HEK293 (cell line): ENCODE data around the gene IGFBP4.

Source experiments
- CTCF ChIA-PET: fragments of 350-600 bp; formaldehyde crosslinking; extraction: SDS; loops from one replicate; lab custom pipeline; 2021; ENCODE audit warnings: antibody characterized with exemption; lab: Yijun Ruan, JAX
- POLR2A ChIA-PET: fragments of 300-600 bp; formaldehyde crosslinking; extraction: SDS; loops from one replicate; lab custom pipeline; 2020; ENCODE audit warnings: antibody characterized with exemption, inconsistent platforms; lab: Yijun Ruan, JAX
- H3K27ac ChIP-seq: fragments of 200-500 bp; sonication (Bioruptor generic); 2 replicates; pipeline ENCODE4 v1.5.1; 2014; ENCODE audit warnings: low read depth, low read length, control low read depth, inconsistent platforms; ENCODE audit errors: extremely low read depth
- H3K36me3 ChIP-seq, 2 experiments: fragments of 200-500 bp in 1 of 2; sonication (Bioruptor generic) in 1 of 2; 1 replicate in 1 of 2; 2 replicates in 1 of 2; pipeline ENCODE4 v1.5.1; 2014 to 2017; ENCODE audit warnings: inconsistent platforms in 2 of 2, low read length in 2 of 2; ENCODE audit not compliant: control insufficient read depth in 2 of 2, insufficient read depth in 1 of 2
- H3K4me1 ChIP-seq: fragments of 200-500 bp; sonication (Bioruptor generic); 2 replicates; pipeline ENCODE4 v1.5.1; 2014; ENCODE audit warnings: mild to moderate bottlenecking, low read length, inconsistent platforms; ENCODE audit not compliant: control insufficient read depth, insufficient read depth
- H3K4me3 ChIP-seq: 2 replicates; pipeline ENCODE4 v1.5.1; 2011; ENCODE audit warnings: low read depth, mild to moderate bottlenecking, control low read depth, low read length, moderate library complexity
- H3K9me3 ChIP-seq: fragments of 200-500 bp; sonication (Bioruptor generic); 2 replicates; pipeline ENCODE4 v1.5.1; 2014; ENCODE audit warnings: low read depth, low read length, inconsistent platforms; ENCODE audit not compliant: control insufficient read depth, insufficient read depth
- GLI2 ChIP-seq: fragments of 450-650 bp; formaldehyde crosslinking; IDR thresholded peaks from 2 replicates; pipeline ENCODE4; 2017; ENCODE audit warnings: missing biosample characterization, missing genetic modification characterization, low read depth, borderline replicate concordance
- GLIS2 ChIP-seq: fragments of 450-650 bp; formaldehyde crosslinking; IDR thresholded peaks from 2 replicates; pipeline ENCODE4 v1.5.1; 2016; ENCODE audit warnings: missing biosample characterization, missing genetic modification characterization
- IKZF3 ChIP-seq: fragments of 450-650 bp; IDR thresholded peaks from 2 replicates; pipeline ENCODE4 v1.5.0; 2018; ENCODE audit warnings: missing biosample characterization, mild to moderate bottlenecking, missing genetic modification characterization, moderate library complexity
- KLF7 ChIP-seq: fragments of 450-650 bp; formaldehyde crosslinking; IDR thresholded peaks from 2 replicates; pipeline ENCODE4 v1.5.1; 2016; ENCODE audit warnings: missing biosample characterization, missing genetic modification characterization, borderline replicate concordance
- RBAK ChIP-seq: fragments of 450-650 bp; formaldehyde crosslinking; IDR thresholded peaks from 2 replicates; pipeline ENCODE4 v1.5.1; 2016; ENCODE audit warnings: missing biosample characterization, missing genetic modification characterization
- SCRT1 ChIP-seq: fragments of 450-650 bp; formaldehyde crosslinking; IDR thresholded peaks from 2 replicates; pipeline ENCODE4 v1.5.1; 2016; ENCODE audit warnings: missing biosample characterization, missing genetic modification characterization, borderline replicate concordance
- TRIM28 ChIP-seq: IDR thresholded peaks from 2 replicates; pipeline ENCODE4 v1.6.1; 2011; ENCODE audit warnings: low read length, control low read depth, borderline replicate concordance
- ZNF114 ChIP-seq: fragments of 450-650 bp; formaldehyde crosslinking; IDR thresholded peaks from 2 replicates; pipeline ENCODE4 v1.5.0; 2017; ENCODE audit warnings: missing biosample characterization, missing genetic modification characterization
- ZNF132 ChIP-seq: fragments of 450-650 bp; formaldehyde crosslinking; IDR thresholded peaks from 2 replicates; pipeline ENCODE4 v1.5.1; 2017; ENCODE audit warnings: missing biosample characterization, missing genetic modification characterization, borderline replicate concordance
- ZNF350 ChIP-seq: fragments of 450-650 bp; formaldehyde crosslinking; IDR thresholded peaks from 2 replicates; pipeline ENCODE4 v1.5.0; 2017; ENCODE audit warnings: missing biosample characterization, mild to moderate bottlenecking, missing genetic modification characterization
- ZNF600 ChIP-seq: fragments of 450-650 bp; formaldehyde crosslinking; IDR thresholded peaks from 2 replicates; pipeline ENCODE4 v1.5.1; 2016; ENCODE audit warnings: missing biosample characterization, missing genetic modification characterization
- ZNF610 ChIP-seq: fragments of 450-650 bp; formaldehyde crosslinking; IDR thresholded peaks from 2 replicates; pipeline ENCODE4 v1.5.1; 2016; ENCODE audit warnings: missing biosample characterization, missing genetic modification characterization, borderline replicate concordance
- ZNF664 ChIP-seq: fragments of 450-650 bp; formaldehyde crosslinking; IDR thresholded peaks from 2 replicates; pipeline ENCODE4 v1.5.1; 2016; ENCODE audit warnings: missing biosample characterization, missing genetic modification characterization
- ZXDB ChIP-seq: fragments of 450-650 bp; formaldehyde crosslinking; IDR thresholded peaks from 2 replicates; pipeline ENCODE4 v1.5.1; 2016; ENCODE audit warnings: missing biosample characterization, missing genetic modification characterization
- TF ChIP-seq, protein P1 (sequence below): fragments of 450-650 bp; formaldehyde crosslinking; conservative IDR thresholded peaks from 2 replicates; pipeline ENCODE4 v1.5.1; 2016; ENCODE audit warnings: low read depth, missing biosample characterization, missing genetic modification characterization
- TF ChIP-seq, protein P2 (sequence below): fragments of 450-650 bp; formaldehyde crosslinking; IDR thresholded peaks from 2 replicates; pipeline ENCODE4 v1.5.1; 2016; ENCODE audit warnings: missing biosample characterization, missing genetic modification characterization
- TF ChIP-seq, protein P3 (sequence below): fragments of 450-650 bp; formaldehyde crosslinking; IDR thresholded peaks from 2 replicates; pipeline ENCODE4 v1.5.1; 2017; ENCODE audit warnings: missing biosample characterization, missing genetic modification characterization
- TF ChIP-seq, protein P4 (sequence below): fragments of 450-650 bp; formaldehyde crosslinking; IDR thresholded peaks from 2 replicates; pipeline ENCODE4 v1.5.1; 2016; ENCODE audit warnings: missing biosample characterization, missing genetic modification characterization
- TF ChIP-seq, protein P5 (sequence below): fragments of 450-650 bp; formaldehyde crosslinking; IDR thresholded peaks from 2 replicates; pipeline ENCODE4 v1.5.1; 2017; ENCODE audit warnings: missing biosample characterization, missing genetic modification characterization
- TF ChIP-seq, protein P6 (sequence below): fragments of 450-650 bp; formaldehyde crosslinking; IDR thresholded peaks from 2 replicates; pipeline ENCODE4 v1.5.1; 2016; ENCODE audit warnings: missing biosample characterization, missing genetic modification characterization

IGFBP4 gene

DNA sequence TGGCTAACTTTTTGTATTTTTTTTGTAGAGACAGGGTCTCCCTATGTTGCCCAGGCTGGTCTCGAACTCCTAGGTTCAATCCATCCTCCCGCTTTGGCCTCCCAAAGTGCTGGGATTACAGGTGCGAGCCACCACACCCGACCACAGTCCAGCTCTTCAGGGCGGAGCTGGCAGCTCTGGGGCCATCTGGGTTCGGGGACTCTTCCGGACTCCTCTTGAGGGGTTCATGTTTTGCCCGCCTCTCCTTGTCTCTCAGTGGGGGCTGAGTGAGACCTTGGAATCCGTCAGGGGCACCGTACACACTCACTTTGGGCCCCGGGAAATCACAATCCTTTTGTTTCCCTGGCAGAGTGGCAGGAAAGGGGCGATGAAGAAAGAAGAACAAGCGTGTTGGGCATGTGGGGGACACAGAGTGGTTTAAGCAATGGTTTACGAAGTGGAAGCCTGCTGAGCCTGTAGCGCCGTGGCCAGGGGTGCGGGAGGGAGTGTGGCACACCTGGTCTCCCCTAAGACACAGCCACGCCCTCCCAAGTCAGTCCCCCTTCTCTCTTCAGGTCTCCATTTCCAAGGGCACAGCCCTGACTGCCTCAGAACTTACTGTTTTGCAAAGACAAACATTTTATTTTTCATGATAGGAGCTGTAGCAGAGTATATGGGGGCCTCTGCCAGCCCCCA is 32.1 kb downstream of the IGFBP4 start:
- H3K36me3 ChIP-seq, result no peaks in the 10 kb centered on the region
- ChIA-PET POLR2A (interaction anchor here (0.6 to 1.9 kb wide), 16 partner anchors 11 to 1225 kb away, joined by 3 to 22 read pairs (median 4); partner anchors contain the start of genes IGFBP4 and TOP2A), CTCF (interaction anchor here (0.6 to 3.7 kb wide), 60 partner anchors 8 to 1872 kb away, joined by 3 to 104 read pairs (median 5); partner anchors contain the start of genes KRT222, TNS4 and TOP2A)
- H3K9me3 ChIP-seq, result no peaks in the 10 kb centered on the region
- TF ChIP-seq ZNF610 (tag by site-specific recombination) (no peak), RBAK (tag by site-specific recombination) (no peak), SCRT1 (tag by site-specific recombination) (no peak)
- no peak overlapping the region; the same call in 1 of the 2 replicates for H3K27ac ChIP-seq
- no peak overlapping the region for H3K4me3 ChIP-seq
- H3K4me1 ChIP-seq, result no peaks in the 10 kb centered on the region; the same call in 1 of the 2 replicates

DNA sequence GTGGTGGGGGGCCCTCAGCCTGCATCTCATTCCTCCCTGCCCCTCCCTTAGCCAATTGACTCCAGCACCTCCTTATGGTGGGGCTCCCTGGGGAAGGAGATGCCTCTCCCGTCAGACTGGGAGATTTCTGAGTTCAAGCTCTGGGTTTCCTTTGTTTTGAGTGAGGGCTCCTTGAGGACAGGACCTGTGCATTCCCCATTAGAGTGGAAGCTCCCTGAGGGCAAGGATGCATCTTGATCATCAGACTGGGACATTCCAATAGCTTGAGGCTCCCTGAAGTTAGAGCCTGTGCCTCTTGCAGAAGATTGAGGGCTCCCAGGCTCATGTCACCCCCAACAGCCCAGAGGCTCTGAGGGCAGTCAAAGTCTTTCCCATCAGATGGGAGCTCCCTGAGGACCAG is 34.5 kb downstream of the IGFBP4 start:
- no peaks in the 10 kb centered on the region for H3K9me3 ChIP-seq
- ChIA-PET POLR2A (interaction anchor here (0.6 kb wide), 2 partner anchors 26 to 72 kb away, joined by 3 read pairs; no protein-coding TSS in a partner anchor), CTCF (interaction anchor here (0.6 to 3.7 kb wide), 10 partner anchors 8 to 451 kb away, joined by 3 to 104 read pairs (median 28); no protein-coding TSS in a partner anchor)
- no peak overlapping the region for H3K4me3 ChIP-seq
- no peaks in the 10 kb centered on the region for H3K36me3 ChIP-seq
- H3K27ac ChIP-seq, result no peak overlapping the region
- H3K4me1 ChIP-seq, result no peaks in the 10 kb centered on the region
- no peak for TF ChIP-seq IKZF3 (tag by site-specific recombination)
- no peak for TF ChIP-seq ZNF350 (tag by site-specific recombination)
- TF ChIP-seq, protein P1, sequence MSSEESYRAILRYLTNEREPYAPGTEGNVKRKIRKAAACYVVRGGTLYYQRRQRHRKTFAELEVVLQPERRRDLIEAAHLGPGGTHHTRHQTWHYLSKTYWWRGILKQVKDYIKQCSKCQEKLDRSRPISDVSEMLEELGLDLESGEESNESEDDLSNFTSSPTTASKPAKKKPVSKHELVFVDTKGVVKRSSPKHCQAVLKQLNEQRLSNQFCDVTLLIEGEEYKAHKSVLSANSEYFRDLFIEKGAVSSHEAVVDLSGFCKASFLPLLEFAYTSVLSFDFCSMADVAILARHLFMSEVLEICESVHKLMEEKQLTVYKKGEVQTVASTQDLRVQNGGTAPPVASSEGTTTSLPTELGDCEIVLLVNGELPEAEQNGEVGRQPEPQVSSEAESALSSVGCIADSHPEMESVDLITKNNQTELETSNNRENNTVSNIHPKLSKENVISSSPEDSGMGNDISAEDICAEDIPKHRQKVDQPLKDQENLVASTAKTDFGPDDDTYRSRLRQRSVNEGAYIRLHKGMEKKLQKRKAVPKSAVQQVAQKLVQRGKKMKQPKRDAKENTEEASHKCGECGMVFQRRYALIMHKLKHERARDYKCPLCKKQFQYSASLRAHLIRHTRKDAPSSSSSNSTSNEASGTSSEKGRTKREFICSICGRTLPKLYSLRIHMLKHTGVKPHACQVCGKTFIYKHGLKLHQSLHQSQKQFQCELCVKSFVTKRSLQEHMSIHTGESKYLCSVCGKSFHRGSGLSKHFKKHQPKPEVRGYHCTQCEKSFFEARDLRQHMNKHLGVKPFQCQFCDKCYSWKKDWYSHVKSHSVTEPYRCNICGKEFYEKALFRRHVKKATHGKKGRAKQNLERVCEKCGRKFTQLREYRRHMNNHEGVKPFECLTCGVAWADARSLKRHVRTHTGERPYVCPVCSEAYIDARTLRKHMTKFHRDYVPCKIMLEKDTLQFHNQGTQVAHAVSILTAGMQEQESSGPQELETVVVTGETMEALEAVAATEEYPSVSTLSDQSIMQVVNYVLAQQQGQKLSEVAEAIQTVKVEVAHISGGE (tag by site-specific recombination), result no peak
- TF ChIP-seq, protein P2, sequence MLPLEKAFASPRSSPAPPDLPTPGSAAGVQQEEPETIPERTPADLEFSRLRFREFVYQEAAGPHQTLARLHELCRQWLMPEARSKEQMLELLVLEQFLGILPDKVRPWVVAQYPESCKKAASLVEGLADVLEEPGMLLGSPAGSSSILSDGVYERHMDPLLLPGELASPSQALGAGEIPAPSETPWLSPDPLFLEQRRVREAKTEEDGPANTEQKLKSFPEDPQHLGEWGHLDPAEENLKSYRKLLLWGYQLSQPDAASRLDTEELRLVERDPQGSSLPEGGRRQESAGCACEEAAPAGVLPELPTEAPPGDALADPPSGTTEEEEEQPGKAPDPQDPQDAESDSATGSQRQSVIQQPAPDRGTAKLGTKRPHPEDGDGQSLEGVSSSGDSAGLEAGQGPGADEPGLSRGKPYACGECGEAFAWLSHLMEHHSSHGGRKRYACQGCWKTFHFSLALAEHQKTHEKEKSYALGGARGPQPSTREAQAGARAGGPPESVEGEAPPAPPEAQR (tag by site-specific recombination), result no peak
- no peak for TF ChIP-seq ZNF114
- TF ChIP-seq GLIS2, result no peak
- TF ChIP-seq, protein P3, sequence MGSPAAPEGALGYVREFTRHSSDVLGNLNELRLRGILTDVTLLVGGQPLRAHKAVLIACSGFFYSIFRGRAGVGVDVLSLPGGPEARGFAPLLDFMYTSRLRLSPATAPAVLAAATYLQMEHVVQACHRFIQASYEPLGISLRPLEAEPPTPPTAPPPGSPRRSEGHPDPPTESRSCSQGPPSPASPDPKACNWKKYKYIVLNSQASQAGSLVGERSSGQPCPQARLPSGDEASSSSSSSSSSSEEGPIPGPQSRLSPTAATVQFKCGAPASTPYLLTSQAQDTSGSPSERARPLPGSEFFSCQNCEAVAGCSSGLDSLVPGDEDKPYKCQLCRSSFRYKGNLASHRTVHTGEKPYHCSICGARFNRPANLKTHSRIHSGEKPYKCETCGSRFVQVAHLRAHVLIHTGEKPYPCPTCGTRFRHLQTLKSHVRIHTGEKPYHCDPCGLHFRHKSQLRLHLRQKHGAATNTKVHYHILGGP (tag by site-specific recombination), result no peak
- TF ChIP-seq, protein P4, sequence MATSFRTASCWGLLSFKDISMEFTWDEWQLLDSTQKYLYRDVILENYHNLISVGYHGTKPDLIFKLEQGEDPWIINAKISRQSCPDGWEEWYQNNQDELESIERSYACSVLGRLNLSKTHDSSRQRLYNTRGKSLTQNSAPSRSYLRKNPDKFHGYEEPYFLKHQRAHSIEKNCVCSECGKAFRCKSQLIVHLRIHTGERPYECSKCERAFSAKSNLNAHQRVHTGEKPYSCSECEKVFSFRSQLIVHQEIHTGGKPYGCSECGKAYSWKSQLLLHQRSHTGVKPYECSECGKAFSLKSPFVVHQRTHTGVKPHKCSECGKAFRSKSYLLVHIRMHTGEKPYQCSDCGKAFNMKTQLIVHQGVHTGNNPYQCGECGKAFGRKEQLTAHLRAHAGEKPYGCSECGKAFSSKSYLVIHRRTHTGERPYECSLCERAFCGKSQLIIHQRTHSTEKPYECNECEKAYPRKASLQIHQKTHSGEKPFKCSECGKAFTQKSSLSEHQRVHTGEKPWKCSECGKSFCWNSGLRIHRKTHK, result no peak
- no peak for TF ChIP-seq ZNF132 (tag by site-specific recombination)
- TF ChIP-seq ZNF600, result no peak
- TF ChIP-seq ZXDB (tag by site-specific recombination), result no peak
- no peak for TF ChIP-seq ZNF664 (tag by site-specific recombination)
- TF ChIP-seq, protein P5, sequence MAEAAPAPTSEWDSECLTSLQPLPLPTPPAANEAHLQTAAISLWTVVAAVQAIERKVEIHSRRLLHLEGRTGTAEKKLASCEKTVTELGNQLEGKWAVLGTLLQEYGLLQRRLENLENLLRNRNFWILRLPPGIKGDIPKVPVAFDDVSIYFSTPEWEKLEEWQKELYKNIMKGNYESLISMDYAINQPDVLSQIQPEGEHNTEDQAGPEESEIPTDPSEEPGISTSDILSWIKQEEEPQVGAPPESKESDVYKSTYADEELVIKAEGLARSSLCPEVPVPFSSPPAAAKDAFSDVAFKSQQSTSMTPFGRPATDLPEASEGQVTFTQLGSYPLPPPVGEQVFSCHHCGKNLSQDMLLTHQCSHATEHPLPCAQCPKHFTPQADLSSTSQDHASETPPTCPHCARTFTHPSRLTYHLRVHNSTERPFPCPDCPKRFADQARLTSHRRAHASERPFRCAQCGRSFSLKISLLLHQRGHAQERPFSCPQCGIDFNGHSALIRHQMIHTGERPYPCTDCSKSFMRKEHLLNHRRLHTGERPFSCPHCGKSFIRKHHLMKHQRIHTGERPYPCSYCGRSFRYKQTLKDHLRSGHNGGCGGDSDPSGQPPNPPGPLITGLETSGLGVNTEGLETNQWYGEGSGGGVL (tag by site-specific recombination), result no peak
- TF ChIP-seq, protein P6, sequence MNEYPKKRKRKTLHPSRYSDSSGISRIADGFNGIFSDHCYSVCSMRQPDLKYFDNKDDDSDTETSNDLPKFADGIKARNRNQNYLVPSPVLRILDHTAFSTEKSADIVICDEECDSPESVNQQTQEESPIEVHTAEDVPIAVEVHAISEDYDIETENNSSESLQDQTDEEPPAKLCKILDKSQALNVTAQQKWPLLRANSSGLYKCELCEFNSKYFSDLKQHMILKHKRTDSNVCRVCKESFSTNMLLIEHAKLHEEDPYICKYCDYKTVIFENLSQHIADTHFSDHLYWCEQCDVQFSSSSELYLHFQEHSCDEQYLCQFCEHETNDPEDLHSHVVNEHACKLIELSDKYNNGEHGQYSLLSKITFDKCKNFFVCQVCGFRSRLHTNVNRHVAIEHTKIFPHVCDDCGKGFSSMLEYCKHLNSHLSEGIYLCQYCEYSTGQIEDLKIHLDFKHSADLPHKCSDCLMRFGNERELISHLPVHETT, result no peak
- TF ChIP-seq KLF7, result no peak
- TF ChIP-seq GLI2, result no peak
- no peak for TF ChIP-seq TRIM28
